Heart right ventricle (tissue), 16 donors: Measurements from ENCODE around the gene ALOX12B. TPM values are rescaled to one million over a fixed set of nuclear protein-coding genes. Genes with fewer than 3 reads are reported as not detected.

ENCODE experiments used
- ATAC-seq, 8 donors: fragments of 200-7000 bp; cut with Tn5 transposase; one replicate each; pipeline ENCODE4 v1.9.1; 2020; ENCODE audit warnings: mild to moderate bottlenecking in 8 of 8, moderate library complexity in 8 of 8, moderate number of reproducible peaks in 1 of 8
- DNase-seq, 2 donors: peaks; one replicate each; pipeline ENCODE4 v3.0.0-alpha.2; 2020
- H3K27ac ChIP-seq, 10 donors: fragments of 200-600 bp; sonication (generic) in 2 of 10; one replicate each; pipeline versions ENCODE4 v1.5.0 to v1.8.0; 2020 to 2022; ENCODE audit warnings: mild to moderate bottlenecking in 3 of 10
- H3K27me3 ChIP-seq, 7 donors: fragments of 200-600 bp; one replicate each; pipeline ENCODE4 v1.8.0; 2021 to 2022; ENCODE audit warnings: mild to moderate bottlenecking in 2 of 7
- H3K36me3 ChIP-seq, 9 donors: fragments of 200-600 bp; sonication (generic) in 1 of 9; one replicate each; pipeline versions ENCODE4 v1.5.0 to v1.8.0; 2020 to 2022; ENCODE audit warnings: mild to moderate bottlenecking in 2 of 9
- H3K4me1 ChIP-seq, 9 donors: fragments of 200-600 bp; sonication (generic) in 1 of 9; one replicate each; pipeline versions ENCODE4 v1.5.0 to v1.8.0; 2020 to 2022; ENCODE audit warnings: mild to moderate bottlenecking in 4 of 9
- H3K4me3 ChIP-seq, 10 donors: fragments of 200-600 bp; sonication (generic) in 2 of 10; one replicate each; pipeline versions ENCODE4 v1.5.0 to v1.8.0; 2020 to 2022; ENCODE audit warnings: mild to moderate bottlenecking in 7 of 10, moderate library complexity in 2 of 10
- H3K9me3 ChIP-seq, 11 donors: fragments of 200-600 bp in 10 of 11; sonication (generic) in 2 of 11; one replicate each; pipeline versions ENCODE4 v1.5.0 to v1.8.0; 2013 to 2022; ENCODE audit warnings: mild to moderate bottlenecking in 2 of 11, control low read depth in 1 of 11, moderate library complexity in 1 of 11
- WGBS, 2 donors: extraction: QIAGEN DNeasy Blood & Tissue Kit; methylation state at CpG; one replicate each; pipeline ENCODE4 v1.1.7; 2013; ENCODE audit warnings: inconsistent platforms in 1 of 2; 5-methylcytosine and 5-hydroxymethylcytosine counted together
- intact Hi-C, 10 donors: fragments of 100-400 bp; cut with DNase I; formaldehyde crosslinking; loops; one replicate each; pipeline versions ENCODE4 v1.11.1 to v1.14.2; 2022
- polyA plus RNA-seq, 2 donors: library from polyadenylated mRNA; stranded (reverse); fragments of 200-250 nt; gene quantifications; one replicate each; pipeline ENCODE4 v1.2.3, GENCODE V29; 2013
- total RNA-seq, 10 donors: library from RNA; stranded (reverse); fragmentation: NEBNext Ultra II Directional in 3 of 10; extraction: Animal tissue kit (Norgen Biotek cat#: 25700) in 3 of 10; gene quantifications; one replicate each; pipeline versions ENCODE4 v1.2.1 to v1.2.4, GENCODE V29; 2021 to 2023
- TF ChIP-seq, protein P1 (sequence below), 9 donors: fragments of 200-600 bp; sonication (generic) in 2 of 9; IDR thresholded peaks; one replicate each; pipeline versions ENCODE4 v1.5.0 to v1.8.0; 2021 to 2022; ENCODE audit warnings: antibody characterized with exemption in 9 of 9, mild to moderate bottlenecking in 5 of 9, moderate library complexity in 1 of 9
- donor health status: Arrhythmogenic right ventricular cardiomyopathy.
- donor health status: ischemic (EF 13 %, LVEDD 7.1; RV severe dilation, severe dysfunction).
- donor health status: healthy with polysubstance abuse.
- donor health status: DM: no; HTN: yes; CAD: no.
- donor health status: DM: no; HTN: no; CAD: no.
- donor health status: ischemic (EF 25% LVEDD 6.9; RV normal size, moderate dysfunction).
- donor health status: ischemic (EF 25% LVEDD 5.7; RV mildly dilated, moderate dysfunction).
- donor health status: healthy.
- donor health status: DM: yes; HTN: yes; CAD: no.
- donor health status: Ischemic cardiomyopathy.
- donor health status: ischemic (EF 35%, LVEDD 5.7; RV mildly dilated, moderate dysfunction).
- donor health status: nonischemic (EF 11% LVEDD 7.7; RV severe dilation, severe dysfunction).
- donor health status: DM: yes; HTN: yes; CAD: no.
- donor health status: PGD.
- donor health status: ischemic (EF 29% LVEDD 5.4; RV normal size, mild dysfunction).
- donor health status: nonischemic (EF 23%, LVEDD 6.1; RV moderate dilation, normal function).

The ALOX12B gene
- total and polyA plus RNA-seq, 12 donors, result not detected

DNA sequence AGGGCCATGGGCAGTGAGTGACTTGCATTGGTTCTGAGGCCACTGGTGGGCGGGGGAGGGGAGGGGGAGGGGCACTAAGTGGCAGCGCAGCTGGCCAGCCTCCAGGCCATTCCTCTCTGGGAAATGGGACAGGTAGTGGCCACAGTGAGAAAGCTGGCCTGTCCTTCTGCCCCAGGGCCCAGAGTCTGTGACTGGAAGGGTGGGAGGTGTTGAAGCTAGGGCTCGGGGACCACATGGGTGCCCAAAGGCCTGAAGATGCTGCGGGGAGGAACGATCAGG lies 375 bp upstream of the ALOX12B start:
- WGBS, 2 donors, result 68 to 72% methylated on average over 5 of the region's 5 CpGs
- peaks cover 0 to 86% (median 54%) of the 10 kb centered on the region in 7 donors for H3K27me3 ChIP-seq
- H3K36me3 ChIP-seq, result no peaks in the 10 kb centered on the region
- ATAC-seq (no peak), DNase-seq (no peak)
- H3K4me1 ChIP-seq, result no peaks in the 10 kb centered on the region
- no peak overlapping the region for H3K4me3 ChIP-seq
- TF ChIP-seq, protein P1, sequence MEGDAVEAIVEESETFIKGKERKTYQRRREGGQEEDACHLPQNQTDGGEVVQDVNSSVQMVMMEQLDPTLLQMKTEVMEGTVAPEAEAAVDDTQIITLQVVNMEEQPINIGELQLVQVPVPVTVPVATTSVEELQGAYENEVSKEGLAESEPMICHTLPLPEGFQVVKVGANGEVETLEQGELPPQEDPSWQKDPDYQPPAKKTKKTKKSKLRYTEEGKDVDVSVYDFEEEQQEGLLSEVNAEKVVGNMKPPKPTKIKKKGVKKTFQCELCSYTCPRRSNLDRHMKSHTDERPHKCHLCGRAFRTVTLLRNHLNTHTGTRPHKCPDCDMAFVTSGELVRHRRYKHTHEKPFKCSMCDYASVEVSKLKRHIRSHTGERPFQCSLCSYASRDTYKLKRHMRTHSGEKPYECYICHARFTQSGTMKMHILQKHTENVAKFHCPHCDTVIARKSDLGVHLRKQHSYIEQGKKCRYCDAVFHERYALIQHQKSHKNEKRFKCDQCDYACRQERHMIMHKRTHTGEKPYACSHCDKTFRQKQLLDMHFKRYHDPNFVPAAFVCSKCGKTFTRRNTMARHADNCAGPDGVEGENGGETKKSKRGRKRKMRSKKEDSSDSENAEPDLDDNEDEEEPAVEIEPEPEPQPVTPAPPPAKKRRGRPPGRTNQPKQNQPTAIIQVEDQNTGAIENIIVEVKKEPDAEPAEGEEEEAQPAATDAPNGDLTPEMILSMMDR (IDR thresholded peaks at IDR 0.05), result no peak
- no peaks in the 10 kb centered on the region for H3K9me3 ChIP-seq
- no peak overlapping the region for H3K27ac ChIP-seq
- intact Hi-C loops, result loop anchor here in 3 of 10 donors (10.0 kb wide), 1 partner anchor 217 kb away; no protein-coding TSS in a partner anchor

DNA sequence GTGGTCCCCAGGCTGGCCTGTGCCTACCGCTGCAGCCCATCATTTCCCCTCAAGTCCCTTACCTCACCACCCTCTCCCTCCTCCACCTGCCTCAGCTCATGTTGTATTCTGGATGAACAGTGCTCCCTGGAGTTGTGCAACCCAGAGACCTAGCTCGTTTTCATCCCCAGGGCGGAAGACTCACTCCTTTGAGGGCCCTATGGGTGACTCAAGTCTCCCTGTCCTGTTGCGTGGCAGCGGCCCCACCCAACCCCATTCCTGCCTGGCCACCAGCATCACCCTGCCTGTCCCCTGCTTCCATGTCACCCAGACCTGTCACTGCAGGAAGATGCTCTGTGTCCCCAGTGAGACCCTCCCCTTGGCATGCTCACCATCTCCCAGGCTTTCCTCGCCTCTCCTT lies 3.3 kb downstream of the ALOX12B start:
- Histone ChIP-seq H3K27me3 (peaks cover 0 to 86% (median 58%) of the 10 kb centered on the region in 7 donors), H3K27ac (no peak overlapping the region), H3K9me3 (no peaks in the 10 kb centered on the region), H3K36me3 (no peaks in the 10 kb centered on the region), H3K4me1 (peaks cover 3 to 16% (median 11%) of the 10 kb centered on the region in 9 donors), H3K4me3 (no peak overlapping the region)
- ATAC-seq (no peak), DNase-seq (no peak)
- intact Hi-C loops, result loop anchor here in 3 of 10 donors (10.0 kb wide), 1 partner anchor 221 kb away; no protein-coding TSS in a partner anchor
- WGBS, 2 donors, result 89 to 91% methylated on average over 6 of the region's 6 CpGs
- TF ChIP-seq, protein P1 (IDR thresholded peaks at IDR 0.05), result no peak

DNA sequence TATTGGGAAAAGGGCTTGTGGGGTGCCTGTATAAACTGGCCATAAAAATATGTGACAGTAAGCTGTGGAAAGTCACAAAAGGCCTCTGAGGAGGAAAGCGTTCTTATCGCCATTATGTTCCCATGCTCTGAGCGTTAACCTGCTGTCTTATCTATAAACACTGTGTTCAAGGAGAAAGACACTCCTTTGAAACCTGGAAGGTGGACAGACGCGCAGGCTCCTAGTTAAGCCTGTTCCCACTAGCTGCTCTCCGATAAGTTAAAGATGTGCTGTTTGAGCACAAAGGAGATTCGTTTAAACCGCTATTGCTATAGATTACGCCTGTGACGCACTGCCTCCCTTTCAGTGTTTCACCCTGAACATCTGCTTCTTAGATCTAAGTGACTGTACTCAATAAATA lies 5.2 kb downstream of the ALOX12B start:
- Histone ChIP-seq H3K4me1 (peaks cover 3 to 19% (median 14%) of the 10 kb centered on the region in 9 donors), H3K9me3 (no peaks in the 10 kb centered on the region), H3K36me3 (no peaks in the 10 kb centered on the region), H3K4me3 (no peak overlapping the region), H3K27me3 (peaks cover 0 to 90% (median 69%) of the 10 kb centered on the region in 7 donors), H3K27ac (no peak overlapping the region)
- DNase-seq (no peak), ATAC-seq (no peak)
- WGBS, 2 donors, result 76 to 82% methylated on average over 10 of the region's 10 CpGs
- intact Hi-C loops, result loop anchor here in 3 of 10 donors (10.0 kb wide), 1 partner anchor 223 kb away; no protein-coding TSS in a partner anchor
- TF ChIP-seq, protein P1 (IDR thresholded peaks at IDR 0.05), result no peak

DNA sequence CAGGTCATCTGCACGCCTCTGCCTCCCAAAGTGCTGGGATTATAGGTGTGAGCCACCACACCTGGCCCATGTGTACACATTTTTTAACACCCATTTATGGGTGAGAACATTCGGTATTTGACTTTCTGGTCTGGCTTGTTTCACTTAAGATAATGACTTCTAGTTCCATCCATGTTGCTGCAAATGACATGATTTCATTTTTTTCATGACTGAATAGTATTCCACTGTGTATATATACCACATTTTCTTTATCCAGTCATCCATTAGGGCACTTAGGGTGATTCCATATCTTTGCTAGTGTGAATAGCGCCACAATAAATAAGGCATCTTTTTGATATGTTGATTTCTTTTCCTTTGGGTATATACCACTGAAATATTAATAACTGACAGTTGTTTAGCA lies 5.6 kb downstream of the ALOX12B start:
- Histone ChIP-seq H3K27ac (no peak overlapping the region), H3K4me3 (no peak overlapping the region), H3K36me3 (no peaks in the 10 kb centered on the region), H3K4me1 (peaks cover 3 to 19% (median 14%) of the 10 kb centered on the region in 9 donors), H3K27me3 (peaks cover 0 to 93% (median 73%) of the 10 kb centered on the region in 7 donors), H3K9me3 (no peaks in the 10 kb centered on the region)
- 96 to 97% methylated on average over 3 of the region's 3 CpGs for WGBS, 2 donors
- intact Hi-C loops, result loop anchor here in 3 of 10 donors (10.0 kb wide), 1 partner anchor 223 kb away; no protein-coding TSS in a partner anchor
- DNase-seq (no peak), ATAC-seq (no peak)
- TF ChIP-seq, protein P1 (IDR thresholded peaks at IDR 0.05), result no peak
